NCI-H146 treated with DMSO at 0.1 percent for 48 hours (cell line): ENCODE measurements around the gene ANP32A.

Experiments
- DNase-seq: peaks from one replicate; lab custom pipeline; 2025; ENCODE audit not compliant: unreplicated experiment; lab: John Stamatoyannopoulos, UW

Gene ANP32A

GRCh38 chr15:68821190-68821840 is 620 bp upstream of the ANP32A start:
- DNase-seq, result no peak

- peak; percentile 26 for DNase-seq
Observed at GRCh38 chr15:68819495-68820294, 1.0 kb downstream of the ANP32A start.

GRCh38 chr15:68818769-68819494 is 1.8 kb downstream of the ANP32A start:
- DNase-seq, result peak; percentile 22

- peak; percentile 32 for DNase-seq
Observed at GRCh38 chr15:68818066-68818768, 2.5 kb downstream of the ANP32A start.

GRCh38 chr15:68817304-68818065 is 3.2 kb downstream of the ANP32A start:
- peak; percentile 16 for DNase-seq

GRCh38 chr15:68816795-68817303 is 3.8 kb downstream of the ANP32A start:
- DNase-seq, result no peak

- DNase-seq, result no peak
Observed at GRCh38 chr15:68816158-68816557, 4.5 kb downstream of the ANP32A start.

GRCh38 chr15:68815598-68815997 is 5.1 kb downstream of the ANP32A start:
- no peak for DNase-seq

GRCh38 chr15:68814596-68814995 is 6.1 kb downstream of the ANP32A start:
- no peak for DNase-seq

- DNase-seq, result no peak
Observed at GRCh38 chr15:68812597-68813431, 7.9 kb downstream of the ANP32A start.

- no peak for DNase-seq
Observed at GRCh38 chr15:68812069-68812468, 8.6 kb downstream of the ANP32A start.

GRCh38 chr15:68809517-68809916 is 11.2 kb downstream of the ANP32A start:
- DNase-seq, result no peak

- no peak for DNase-seq
Observed at GRCh38 chr15:68808770-68809169, 11.9 kb downstream of the ANP32A start.

- no peak for DNase-seq
Observed at GRCh38 chr15:68808091-68808490, 12.6 kb downstream of the ANP32A start.

- DNase-seq, result no peak
Observed at GRCh38 chr15:68807249-68807648, 13.4 kb downstream of the ANP32A start.

- DNase-seq, result no peak
Observed at GRCh38 chr15:68806220-68807060, 14.3 kb downstream of the ANP32A start.

- DNase-seq, result no peak
Observed at GRCh38 chr15:68802373-68802772, 18.3 kb downstream of the ANP32A start.

GRCh38 chr15:68801572-68802148 is 19.0 kb downstream of the ANP32A start:
- no peak for DNase-seq
